CD14-positive monocyte (primary cell): ENCODE data around the gene GLRX3. TPM values are rescaled to one million over a fixed set of nuclear protein-coding genes. Genes with fewer than 3 reads are reported as not detected.

Source experiments
- DNase-seq, 3 donors: peaks; one replicate each; pipeline ENCODE4 v3.0.0-alpha.2; 2011 to 2022
- H2AFZ ChIP-seq: 2 replicates; pipeline ENCODE4 v1.6.0; 2012; ENCODE audit warnings: mild to moderate bottlenecking, low read depth, low read length, inconsistent platforms; ENCODE audit not compliant: insufficient read depth, poor library complexity, severe bottlenecking
- H3K27ac ChIP-seq, 2 donors: 1 replicate in 1 of 2; 2 replicates in 1 of 2; pipeline ENCODE4 v1.5.1; 2012 to 2013; ENCODE audit warnings: low read length in 2 of 2, control low read depth in 1 of 2, inconsistent platforms in 1 of 2, low read depth in 1 of 2, mild to moderate bottlenecking in 1 of 2
- H3K27me3 ChIP-seq, 2 donors: one replicate each; pipeline versions ENCODE4 v1.6.0 to v1.6.1; 2011 to 2013; ENCODE audit warnings: low read length in 2 of 2; ENCODE audit not compliant: control insufficient read depth in 2 of 2, insufficient read depth in 2 of 2
- H3K36me3 ChIP-seq, 2 donors: replicated peaks in 1 of 2; 1 replicate in 1 of 2; 2 replicates in 1 of 2; pipeline versions ENCODE4 v1.5.1 to v1.6.1; 2012 to 2013; ENCODE audit warnings: low read length in 2 of 2, control low read depth in 1 of 2, inconsistent platforms in 1 of 2, mild to moderate bottlenecking in 1 of 2; ENCODE audit not compliant: insufficient read depth in 2 of 2, control insufficient read depth in 1 of 2
- H3K4me1 ChIP-seq, 2 donors: 1 replicate in 1 of 2; 2 replicates in 1 of 2; pipeline versions ENCODE4 v1.5.1 to v1.6.1; 2012 to 2013; ENCODE audit warnings: low read length in 2 of 2, control low read depth in 1 of 2, inconsistent platforms in 1 of 2, mild to moderate bottlenecking in 1 of 2, moderate library complexity in 1 of 2; ENCODE audit not compliant: insufficient read depth in 2 of 2, control insufficient read depth in 1 of 2
- H3K4me2 ChIP-seq: replicated peaks from 2 replicates; pipeline ENCODE3; 2012; ENCODE audit warnings: low read length, moderate library complexity, mild to moderate bottlenecking; ENCODE audit not compliant: poor library complexity, severe bottlenecking; ENCODE audit errors: extremely low read depth
- H3K4me3 ChIP-seq, 3 experiments: fragments of 200-600 bp in 1 of 3; sonication (generic) in 1 of 3; replicated peaks in 1 of 3; 1 replicate in 2 of 3; 2 replicates in 1 of 3; pipeline ENCODE4 v1.5.1; 2011 to 2013; ENCODE audit warnings: low read length in 3 of 3, mild to moderate bottlenecking in 3 of 3, control low read depth in 2 of 3, low read depth in 2 of 3, inconsistent platforms in 1 of 3, moderate library complexity in 1 of 3
- H3K79me2 ChIP-seq: 2 replicates; pipeline ENCODE4 v1.6.0; 2012; ENCODE audit warnings: mild to moderate bottlenecking, control low read depth, inconsistent platforms, low read length, moderate library complexity; ENCODE audit not compliant: insufficient read depth
- H3K9ac ChIP-seq: 2 replicates; pipeline ENCODE4 v1.6.0; 2017; ENCODE audit warnings: low read length, mild to moderate bottlenecking; ENCODE audit not compliant: insufficient read depth, poor library complexity, severe bottlenecking
- H3K9me3 ChIP-seq, 2 donors: replicated peaks in 1 of 2; 1 replicate in 1 of 2; 2 replicates in 1 of 2; pipeline versions ENCODE4 v1.5.1 to v1.6.1; 2012 to 2013; ENCODE audit warnings: low read length in 2 of 2, control low read depth in 1 of 2; ENCODE audit not compliant: control insufficient read depth in 1 of 2, insufficient read depth in 1 of 2
- H4K20me1 ChIP-seq: 2 replicates; pipeline ENCODE4 v1.6.0; 2012; ENCODE audit warnings: mild to moderate bottlenecking, low read length, control low read depth, moderate library complexity; ENCODE audit not compliant: insufficient read depth
- H3K27ac Mint-ChIP-seq, 7 donors: one replicate each; pipeline ENCODE4 v1.8.0; 2020; ENCODE audit warnings: mild to moderate bottlenecking in 7 of 7, mixed read lengths in 7 of 7, moderate library complexity in 6 of 7, inconsistent platforms in 2 of 7
- H3K27me3 Mint-ChIP-seq, 3 donors: one replicate each; pipeline ENCODE4 v1.8.0; 2021 to 2022; ENCODE audit warnings: low read depth in 3 of 3, mild to moderate bottlenecking in 3 of 3, mixed read lengths in 3 of 3, moderate library complexity in 3 of 3, inconsistent platforms in 1 of 3
- H3K36me3 Mint-ChIP-seq, 2 donors: one replicate each; pipeline ENCODE4 v1.8.0; 2020; ENCODE audit warnings: mixed read lengths in 2 of 2, inconsistent platforms in 1 of 2, mild to moderate bottlenecking in 1 of 2
- H3K4me1 Mint-ChIP-seq: one replicate; pipeline ENCODE4 v1.8.0; 2020; ENCODE audit warnings: mild to moderate bottlenecking, mixed read lengths
- H3K4me3 Mint-ChIP-seq, 2 donors: one replicate each; pipeline ENCODE4 v1.8.0; 2020; ENCODE audit warnings: mild to moderate bottlenecking in 2 of 2, mixed read lengths in 2 of 2, moderate library complexity in 1 of 2
- H3K9me3 Mint-ChIP-seq, 7 donors: one replicate each; pipeline ENCODE4 v1.8.0; 2020 to 2022; ENCODE audit warnings: mixed read lengths in 7 of 7, mild to moderate bottlenecking in 6 of 7, moderate library complexity in 6 of 7, inconsistent platforms in 2 of 7
- WGBS: methylation state at CpG from one replicate; pipeline ENCODE4 v1.1.5; 2013; ENCODE audit warnings: missing lambda C conversion rate; ENCODE audit not compliant: insufficient coverage; 5-methylcytosine and 5-hydroxymethylcytosine counted together
- intact Hi-C, 2 donors: fragments of 100-400 bp; cut with micrococcal nuclease; formaldehyde crosslinking; loops; one replicate each; pipeline versions ENCODE4 v1.15.0 to v1.15.1; 2023
- polyA plus RNA-seq, 3 donors: library from polyadenylated mRNA; depleted of rRNA in 1 of 3; unstranded in 2 of 3; stranded (reverse) in 1 of 3; fragments of 300-500 nt in 2 of 3; fragments of >200 nt in 1 of 3; fragmentation: Illumina TruSeq in 2 of 3; gene quantifications; 1 replicate in 2 of 3; 2 replicates in 1 of 3; pipeline ENCODE4 v1.2.3, GENCODE V29; 2012 to 2021
- TF ChIP-seq, protein P1 (sequence below): fragments of 200-600 bp; IDR thresholded peaks from one replicate; pipeline ENCODE4 v1.8.0; 2022; ENCODE audit warnings: antibody characterized with exemption, mild to moderate bottlenecking

GLRX3 gene
- polyA plus RNA-seq, 3 donors = 25.3 to 94.1 (median 78.2) TPM

DNA sequence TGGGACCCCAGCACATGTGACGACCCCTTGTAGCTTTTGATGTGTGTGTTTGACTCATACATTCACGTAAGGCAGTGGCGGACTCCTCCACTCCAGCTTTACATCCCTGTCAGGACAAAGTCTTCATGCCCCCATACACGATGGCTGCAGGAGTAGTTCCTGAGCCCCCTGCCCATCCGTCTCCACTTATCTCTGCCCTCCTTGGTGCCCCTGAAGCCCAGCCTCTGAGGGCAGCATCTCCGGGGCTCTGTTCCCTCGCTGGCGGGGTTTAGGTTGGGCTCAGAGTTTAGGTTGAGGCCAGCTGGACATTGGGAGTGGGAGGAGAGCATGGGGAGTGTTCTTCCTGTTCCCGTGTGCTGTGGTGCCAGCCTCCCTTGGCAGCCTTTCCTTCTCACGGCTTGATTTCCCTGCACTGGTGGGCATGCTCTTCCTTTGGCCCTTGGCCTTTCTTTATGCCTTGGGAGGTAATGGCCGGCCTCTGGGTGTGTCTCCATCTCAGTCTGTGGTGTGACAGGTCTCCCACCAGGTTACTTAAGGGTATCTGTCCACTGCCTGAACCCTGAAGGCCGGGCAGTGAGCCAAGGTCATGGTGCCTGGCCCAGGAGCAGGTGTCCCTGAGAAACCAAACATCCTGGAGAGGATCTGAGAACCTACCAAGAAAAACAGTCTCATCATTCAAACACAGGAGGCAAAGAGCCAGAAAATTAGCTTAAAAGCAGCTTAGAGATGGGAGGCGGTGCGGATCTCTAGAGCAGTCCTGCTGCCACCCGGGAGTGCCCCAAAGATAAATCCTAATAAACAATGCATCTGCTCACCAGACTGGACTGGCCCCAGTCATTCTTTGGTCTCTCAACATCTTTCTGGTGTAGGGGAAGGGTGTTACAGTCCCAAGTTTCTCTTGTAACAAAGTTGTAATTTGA lies 85.5 kb downstream of the GLRX3 start:
- WGBS = 71% methylated on average over 7 of the region's 15 CpGs
- no peak overlapping the region for H2AFZ ChIP-seq
- intact Hi-C loops = no loop called here
- no peaks in the 10 kb centered on the region for H3K4me1 ChIP-seq
- no peak overlapping the region for H3K4me2 ChIP-seq
- Mint-ChIP-seq H3K4me3 (no peak overlapping the region), H3K9me3 (peaks cover 6 to 17% (median 15%) of the 10 kb centered on the region in 7 donors), H3K27me3 (peaks cover 3 to 9% (median 6%) of the 10 kb centered on the region in 3 donors), H3K4me1 (no peaks in the 10 kb centered on the region), H3K27ac (no peak overlapping the region), H3K36me3 (no peaks in the 10 kb centered on the region)
- TF ChIP-seq, protein P1, sequence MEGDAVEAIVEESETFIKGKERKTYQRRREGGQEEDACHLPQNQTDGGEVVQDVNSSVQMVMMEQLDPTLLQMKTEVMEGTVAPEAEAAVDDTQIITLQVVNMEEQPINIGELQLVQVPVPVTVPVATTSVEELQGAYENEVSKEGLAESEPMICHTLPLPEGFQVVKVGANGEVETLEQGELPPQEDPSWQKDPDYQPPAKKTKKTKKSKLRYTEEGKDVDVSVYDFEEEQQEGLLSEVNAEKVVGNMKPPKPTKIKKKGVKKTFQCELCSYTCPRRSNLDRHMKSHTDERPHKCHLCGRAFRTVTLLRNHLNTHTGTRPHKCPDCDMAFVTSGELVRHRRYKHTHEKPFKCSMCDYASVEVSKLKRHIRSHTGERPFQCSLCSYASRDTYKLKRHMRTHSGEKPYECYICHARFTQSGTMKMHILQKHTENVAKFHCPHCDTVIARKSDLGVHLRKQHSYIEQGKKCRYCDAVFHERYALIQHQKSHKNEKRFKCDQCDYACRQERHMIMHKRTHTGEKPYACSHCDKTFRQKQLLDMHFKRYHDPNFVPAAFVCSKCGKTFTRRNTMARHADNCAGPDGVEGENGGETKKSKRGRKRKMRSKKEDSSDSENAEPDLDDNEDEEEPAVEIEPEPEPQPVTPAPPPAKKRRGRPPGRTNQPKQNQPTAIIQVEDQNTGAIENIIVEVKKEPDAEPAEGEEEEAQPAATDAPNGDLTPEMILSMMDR = no peak
- H4K20me1 ChIP-seq = no peaks in the 10 kb centered on the region
- no peaks in the 10 kb centered on the region for H3K27me3 ChIP-seq
- H3K9ac ChIP-seq = no peak overlapping the region
- no peak for DNase-seq
- no peaks in the 10 kb centered on the region for H3K79me2 ChIP-seq
- no peaks in the 10 kb centered on the region for H3K36me3 ChIP-seq
- no peak overlapping the region for H3K4me3 ChIP-seq
- peaks cover 5 to 12% of the 10 kb centered on the region in 2 donors for H3K9me3 ChIP-seq
- no peak overlapping the region for H3K27ac ChIP-seq

DNA sequence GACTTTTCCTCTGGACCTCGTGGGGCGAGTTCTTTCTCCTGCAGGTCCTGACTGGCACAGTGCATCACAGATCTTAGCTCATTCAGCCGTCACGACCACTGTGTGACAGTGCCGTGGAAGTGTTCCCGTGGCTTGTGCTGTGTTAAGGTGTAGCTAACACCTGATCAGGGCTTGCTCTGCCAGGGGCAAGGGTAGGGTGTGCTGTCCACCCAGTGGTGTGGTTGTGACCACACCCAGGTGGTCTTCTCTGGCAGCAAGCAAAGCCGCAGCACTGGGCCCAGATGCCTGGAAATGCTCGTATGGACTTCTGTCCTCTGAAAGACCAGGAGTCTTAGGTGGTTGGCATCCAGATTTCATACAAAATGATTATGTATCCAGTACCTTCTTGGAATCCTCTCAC lies 86.2 kb downstream of the GLRX3 start:
- peaks cover 10 to 21% (median 20%) of the 10 kb centered on the region in 7 donors for H3K9me3 Mint-ChIP-seq
- no peak overlapping the region for H3K27ac ChIP-seq
- H3K27me3 ChIP-seq = no peaks in the 10 kb centered on the region
- WGBS = 96% methylated on average over 8 of the region's 8 CpGs
- no peaks in the 10 kb centered on the region for H3K36me3 Mint-ChIP-seq
- no peaks in the 10 kb centered on the region for H4K20me1 ChIP-seq
- no peak overlapping the region for H3K4me2 ChIP-seq
- no peaks in the 10 kb centered on the region for H3K79me2 ChIP-seq
- H2AFZ ChIP-seq = no peak overlapping the region
- H3K4me1 ChIP-seq = no peaks in the 10 kb centered on the region
- H3K4me3 Mint-ChIP-seq = no peak overlapping the region
- TF ChIP-seq, protein P1 = no peak
- intact Hi-C loops = no loop called here
- H3K9me3 ChIP-seq = peaks cover 12 to 18% of the 10 kb centered on the region in 2 donors
- no peaks in the 10 kb centered on the region for H3K36me3 ChIP-seq
- no peak overlapping the region for H3K9ac ChIP-seq
- H3K4me3 ChIP-seq = no peak overlapping the region
- no peak for DNase-seq
- H3K27ac Mint-ChIP-seq = no peak overlapping the region
- H3K27me3 Mint-ChIP-seq = peaks cover 3 to 12% (median 7%) of the 10 kb centered on the region in 3 donors
- no peaks in the 10 kb centered on the region for H3K4me1 Mint-ChIP-seq
